CD8-positive, alpha-beta memory T cell (primary cell): Measurements from ENCODE around the gene SPTA1. TPM values are rescaled to one million over a fixed set of nuclear protein-coding genes. Genes with fewer than 3 reads are reported as not detected.
"Not testable (repeated sequence)": the region's sequence is repeated elsewhere in the genome, so short reads cannot be mapped to it uniquely, and the experiment has no call there.

Experiments used
- CTCF ChIA-PET: fragments of 350-600 bp; sonication (Branson Sonifier 250); formaldehyde crosslinking; loops from one replicate; lab custom pipeline; 2021; ENCODE audit warnings: antibody characterized with exemption; lab: Charles Lee
- POLR2A ChIA-PET: fragments of 350-600 bp; sonication (Branson Sonifier 250); formaldehyde crosslinking; loops from one replicate; lab custom pipeline; 2021; ENCODE audit warnings: antibody characterized with exemption; lab: Charles Lee
- DNase-seq, 5 donors: peaks; one replicate each; pipeline versions ENCODE4 v3.0.0 to v3.0.0-alpha.2; 2020 to 2022; ENCODE audit warnings: mixed read lengths in 1 of 5
- H3K27ac ChIP-seq: one replicate; pipeline ENCODE4 v1.7.0; 2013; ENCODE audit warnings: low read depth, mild to moderate bottlenecking, low read length, moderate library complexity
- H3K27me3 ChIP-seq: 2 replicates; pipeline ENCODE4 v1.7.0; 2013; ENCODE audit warnings: low read length, mild to moderate bottlenecking; ENCODE audit not compliant: insufficient read depth, poor library complexity, severe bottlenecking
- H3K36me3 ChIP-seq: 2 replicates; pipeline ENCODE4 v1.7.0; 2013; ENCODE audit warnings: mild to moderate bottlenecking, low read length, moderate library complexity; ENCODE audit not compliant: insufficient read depth
- H3K4me1 ChIP-seq: 2 replicates; pipeline ENCODE4 v1.7.0; 2013; ENCODE audit warnings: mild to moderate bottlenecking, low read length, moderate library complexity; ENCODE audit not compliant: insufficient read depth
- H3K4me3 ChIP-seq: 2 replicates; pipeline ENCODE4 v1.7.0; 2013; ENCODE audit warnings: mild to moderate bottlenecking, low read length
- H3K9me3 ChIP-seq: 2 replicates; pipeline ENCODE4 v1.7.0; 2013; ENCODE audit warnings: mild to moderate bottlenecking, low read length
- H3K27ac Mint-ChIP-seq, 8 donors: one replicate each; pipeline ENCODE4 v1.8.0; 2020 to 2021; ENCODE audit warnings: mixed read lengths in 8 of 8, mild to moderate bottlenecking in 6 of 8, inconsistent platforms in 3 of 8, moderate library complexity in 3 of 8
- H3K27me3 Mint-ChIP-seq, 2 donors: one replicate each; pipeline ENCODE4 v1.8.0; 2020 to 2021; ENCODE audit warnings: mixed read lengths in 2 of 2, mild to moderate bottlenecking in 1 of 2, moderate library complexity in 1 of 2
- H3K36me3 Mint-ChIP-seq, 3 donors: one replicate each; pipeline ENCODE4 v1.8.0; 2020 to 2021; ENCODE audit warnings: mixed read lengths in 3 of 3, inconsistent platforms in 1 of 3, mild to moderate bottlenecking in 1 of 3
- H3K4me1 Mint-ChIP-seq, 3 donors: one replicate each; pipeline ENCODE4 v1.8.0; 2020 to 2021; ENCODE audit warnings: mixed read lengths in 3 of 3, inconsistent platforms in 1 of 3, mild to moderate bottlenecking in 1 of 3
- H3K4me3 Mint-ChIP-seq, 7 donors: one replicate each; pipeline ENCODE4 v1.8.0; 2020 to 2021; ENCODE audit warnings: mixed read lengths in 7 of 7, mild to moderate bottlenecking in 6 of 7, moderate library complexity in 4 of 7, inconsistent platforms in 2 of 7
- H3K9me3 Mint-ChIP-seq, 5 donors: one replicate each; pipeline ENCODE4 v1.8.0; 2020 to 2022; ENCODE audit warnings: mixed read lengths in 5 of 5, mild to moderate bottlenecking in 3 of 5, moderate library complexity in 2 of 5, inconsistent platforms in 1 of 5
- polyA plus RNA-seq: library from polyadenylated mRNA; unstranded; fragments of 300-500 nt; fragmentation: Illumina TruSeq; gene quantifications from one replicate; pipeline ENCODE4 v1.2.3, GENCODE V29; 2021
- total RNA-seq, 2 experiments: library from RNA; stranded (reverse); gene quantifications; one replicate each; pipeline ENCODE4 v1.2.3, GENCODE V29; 2021

SPTA1 gene
- total and polyA plus RNA-seq, 3 experiments from 2014 or later, result not detected

DNA sequence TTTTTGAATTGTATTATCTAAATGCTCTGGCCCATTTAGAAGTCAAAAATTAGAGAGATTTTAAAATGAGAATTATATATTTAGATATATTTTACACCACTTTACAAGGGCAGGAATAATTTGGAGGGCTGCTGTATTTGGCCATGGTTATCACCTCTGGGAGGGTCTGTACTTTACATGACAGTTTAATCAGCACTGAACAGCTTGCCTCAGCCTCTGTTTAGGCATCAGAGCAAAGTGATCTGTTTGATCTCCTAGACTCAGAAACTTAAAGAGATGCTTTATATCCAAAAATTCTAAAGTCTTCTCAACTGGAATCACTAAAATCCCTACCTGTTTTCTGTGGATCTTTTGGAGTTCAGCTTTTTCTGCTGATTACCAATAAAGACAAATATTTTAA lies 5.4 kb upstream of the SPTA1 start:
- ChIA-PET POLR2A (no interaction called here), CTCF (no interaction called here)
- H3K36me3 Mint-ChIP-seq, result no peaks in the 10 kb centered on the region
- no peak overlapping the region for H3K4me3 ChIP-seq
- H3K27me3 Mint-ChIP-seq, result peaks cover 12 to 37% of the 10 kb centered on the region in 2 donors
- H3K27ac ChIP-seq, result no peak overlapping the region
- no peak for DNase-seq
- no peak overlapping the region for H3K4me3 Mint-ChIP-seq
- H3K4me1 Mint-ChIP-seq, result no peaks in the 10 kb centered on the region
- no peaks in the 10 kb centered on the region for H3K36me3 ChIP-seq
- H3K9me3 ChIP-seq, result no peaks in the 10 kb centered on the region
- no peaks in the 10 kb centered on the region for H3K4me1 ChIP-seq
- H3K27me3 ChIP-seq, result no peaks in the 10 kb centered on the region
- no peak overlapping the region for H3K27ac Mint-ChIP-seq
- peaks cover 0 to 3% (median 0%) of the 10 kb centered on the region in 5 donors for H3K9me3 Mint-ChIP-seq

- H3K36me3 Mint-ChIP-seq, H3K27ac Mint-ChIP-seq, H3K27me3 ChIP-seq, H3K4me3 Mint-ChIP-seq, H3K4me1 Mint-ChIP-seq, CTCF ChIA-PET, H3K9me3 Mint-ChIP-seq, POLR2A ChIA-PET, H3K27ac ChIP-seq, H3K4me1 ChIP-seq, H3K9me3 ChIP-seq, H3K36me3 ChIP-seq, H3K4me3 ChIP-seq, DNase-seq: not testable (repeated sequence)
- peaks cover 16 to 41% of the 10 kb centered on the region in 2 donors for H3K27me3 Mint-ChIP-seq
These were observed 4.6 kb upstream of the SPTA1 start for GRCh38 chr1:158691149-158691548.

DNA sequence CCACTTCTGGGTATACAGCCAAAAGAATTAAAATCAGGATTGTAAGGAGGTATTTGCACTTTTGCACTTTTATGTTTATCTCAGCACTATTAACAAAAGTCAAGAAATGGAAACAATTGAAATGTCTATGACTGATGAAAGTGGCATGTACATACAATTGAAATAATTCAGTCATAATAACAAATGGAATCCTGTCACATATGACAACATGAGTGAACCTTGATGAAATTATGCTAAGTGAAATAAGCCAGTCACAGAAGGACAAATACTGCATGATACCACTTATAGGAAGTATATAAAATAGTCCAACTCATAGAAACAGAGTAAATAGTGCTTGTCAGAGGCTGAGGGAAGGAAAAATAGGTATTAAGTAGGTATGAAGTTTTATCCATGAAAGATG lies 3.4 kb upstream of the SPTA1 start:
- ChIA-PET CTCF (no interaction called here), POLR2A (no interaction called here)
- DNase-seq, result no peak
- H3K36me3 ChIP-seq, result no peaks in the 10 kb centered on the region
- Mint-ChIP-seq H3K27me3 (peaks cover 14 to 39% of the 10 kb centered on the region in 2 donors), H3K9me3 (peaks cover 0 to 3% (median 0%) of the 10 kb centered on the region in 5 donors), H3K4me1 (no peaks in the 10 kb centered on the region), H3K4me3 (no peak overlapping the region), H3K36me3 (no peaks in the 10 kb centered on the region), H3K27ac (no peak overlapping the region)
- H3K27ac ChIP-seq, result no peak overlapping the region
- H3K27me3 ChIP-seq, result peaks cover 4% of the 10 kb centered on the region
- no peak overlapping the region for H3K4me3 ChIP-seq
- H3K4me1 ChIP-seq, result no peaks in the 10 kb centered on the region
- no peaks in the 10 kb centered on the region for H3K9me3 ChIP-seq

DNA sequence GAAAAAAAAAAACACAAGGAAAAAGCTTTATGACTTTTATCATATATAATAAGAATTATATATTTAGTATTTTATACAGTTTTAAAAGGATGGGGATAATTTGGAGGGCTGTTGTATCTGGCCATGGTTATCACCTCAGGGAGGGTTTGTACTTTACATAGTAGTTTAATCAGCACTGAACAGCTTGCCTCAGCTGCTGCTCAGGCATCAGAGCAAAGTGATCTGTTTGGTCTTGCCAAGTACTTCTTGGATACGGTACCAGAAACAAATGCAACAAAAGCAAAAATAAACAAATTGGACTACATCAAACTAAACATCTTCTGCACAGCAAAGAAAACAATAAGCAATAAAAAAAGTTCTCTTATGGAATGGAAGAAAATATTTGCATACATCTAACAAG lies 2.6 kb upstream of the SPTA1 start:
- ChIA-PET POLR2A (no interaction called here), CTCF (no interaction called here)
- H3K4me1 ChIP-seq, result no peaks in the 10 kb centered on the region
- Mint-ChIP-seq H3K27ac (no peak overlapping the region), H3K4me1 (no peaks in the 10 kb centered on the region), H3K36me3 (no peaks in the 10 kb centered on the region), H3K27me3 (peaks cover 13 to 40% of the 10 kb centered on the region in 2 donors), H3K9me3 (peaks cover 0 to 3% (median 0%) of the 10 kb centered on the region in 5 donors), H3K4me3 (no peak overlapping the region)
- no peaks in the 10 kb centered on the region for H3K9me3 ChIP-seq
- no peaks in the 10 kb centered on the region for H3K36me3 ChIP-seq
- H3K4me3 ChIP-seq, result no peak overlapping the region
- no peak for DNase-seq
- no peak overlapping the region for H3K27ac ChIP-seq
- peaks cover 4% of the 10 kb centered on the region for H3K27me3 ChIP-seq

DNA sequence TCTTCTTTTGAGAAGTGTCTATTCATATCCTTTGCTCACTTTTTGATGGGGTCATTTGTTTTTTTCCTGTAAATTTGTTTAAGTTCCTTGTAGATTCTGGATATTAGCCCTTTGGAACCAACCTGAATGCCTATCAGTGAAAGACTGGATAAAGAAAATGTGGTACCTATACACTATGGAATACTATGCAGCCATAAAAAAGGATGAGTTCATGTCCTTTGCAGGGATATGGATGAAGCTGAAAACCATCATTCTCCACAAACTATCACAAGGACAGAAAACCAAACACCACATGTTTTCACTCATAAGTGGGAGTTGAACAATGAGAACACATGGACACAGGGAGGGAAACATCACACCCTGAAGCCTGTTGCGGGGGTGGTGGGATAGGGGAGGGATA lies 1.8 kb upstream of the SPTA1 start:
- H3K27me3 ChIP-seq, CTCF ChIA-PET, H3K9me3 Mint-ChIP-seq, H3K4me1 ChIP-seq, H3K4me3 Mint-ChIP-seq, H3K27ac ChIP-seq, H3K4me1 Mint-ChIP-seq, H3K4me3 ChIP-seq, H3K27ac Mint-ChIP-seq, DNase-seq, H3K36me3 ChIP-seq, H3K9me3 ChIP-seq, H3K36me3 Mint-ChIP-seq, POLR2A ChIA-PET: not testable (repeated sequence)
- H3K27me3 Mint-ChIP-seq, result peaks cover 13 to 47% of the 10 kb centered on the region in 2 donors

DNA sequence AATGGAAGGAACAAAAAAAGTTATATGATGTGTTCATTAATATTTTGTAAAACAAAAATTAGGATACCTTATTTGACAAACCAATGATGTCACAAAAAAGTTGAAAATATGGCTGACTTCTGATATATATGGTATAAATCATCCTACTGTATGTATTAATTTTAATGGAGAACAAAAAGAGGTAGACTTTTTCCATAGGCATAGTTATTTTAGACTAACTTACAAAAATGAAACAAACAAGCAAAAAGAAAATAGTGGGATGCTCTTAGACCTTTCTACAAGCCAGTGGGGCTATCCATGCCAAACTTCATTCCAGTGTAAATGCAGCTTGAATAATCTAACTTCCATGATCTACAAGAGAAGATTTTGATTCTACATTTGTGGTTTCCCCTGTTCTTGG lies 522 bp upstream of the SPTA1 start:
- no peak for DNase-seq
- H3K27me3 Mint-ChIP-seq, result peaks cover 15 to 55% of the 10 kb centered on the region in 2 donors

GRCh38 chr1:158685085-158685484 lies 1.4 kb downstream of the SPTA1 start:
- Histone ChIP-seq H3K27me3 (peaks cover 4% of the 10 kb centered on the region), H3K9me3 (no peaks in the 10 kb centered on the region), H3K36me3 (no peaks in the 10 kb centered on the region), H3K4me3 (no peak overlapping the region), H3K4me1 (no peaks in the 10 kb centered on the region), H3K27ac (peak overlapping the region; percentile 70)
- H3K36me3 Mint-ChIP-seq, result no peaks in the 10 kb centered on the region
- CTCF ChIA-PET, result no interaction called here
- no peak overlapping the region for H3K4me3 Mint-ChIP-seq
- peaks cover 0 to 3% (median 0%) of the 10 kb centered on the region in 5 donors for H3K9me3 Mint-ChIP-seq
- DNase-seq, result no peak
- POLR2A ChIA-PET, result no interaction called here
- no peaks in the 10 kb centered on the region for H3K4me1 Mint-ChIP-seq
- H3K27ac Mint-ChIP-seq, result no peak overlapping the region
- H3K27me3 Mint-ChIP-seq, result peaks cover 15 to 58% of the 10 kb centered on the region in 2 donors

More for the DNA sequence above, 522 bp upstream of the SPTA1 start:
- peaks cover 4% of the 10 kb centered on the region for H3K27me3 ChIP-seq
- H3K27ac ChIP-seq, result peak overlapping the region; percentile 70
- Mint-ChIP-seq H3K9me3 (peaks cover 0 to 3% (median 0%) of the 10 kb centered on the region in 5 donors), H3K27ac (no peak overlapping the region), H3K4me1 (no peaks in the 10 kb centered on the region), H3K36me3 (no peaks in the 10 kb centered on the region), H3K4me3 (no peak overlapping the region)
- ChIA-PET POLR2A (no interaction called here), CTCF (no interaction called here)
- H3K4me1 ChIP-seq, result no peaks in the 10 kb centered on the region
- H3K9me3 ChIP-seq, result no peaks in the 10 kb centered on the region
- no peak overlapping the region for H3K4me3 ChIP-seq
- H3K36me3 ChIP-seq, result no peaks in the 10 kb centered on the region

GRCh38 chr1:158681606-158682005 lies 4.9 kb downstream of the SPTA1 start:
- no peaks in the 10 kb centered on the region for H3K36me3 Mint-ChIP-seq
- no peak overlapping the region for H3K4me3 Mint-ChIP-seq
- peaks cover 9 to 49% of the 10 kb centered on the region in 2 donors for H3K27me3 Mint-ChIP-seq
- DNase-seq, result no peak
- peaks cover 4% of the 10 kb centered on the region for H3K27me3 ChIP-seq
- H3K36me3 ChIP-seq, result no peaks in the 10 kb centered on the region
- no peaks in the 10 kb centered on the region for H3K9me3 ChIP-seq
- no peaks in the 10 kb centered on the region for H3K4me1 Mint-ChIP-seq
- H3K27ac ChIP-seq, result no peak overlapping the region
- no peak overlapping the region for H3K4me3 ChIP-seq
- no peaks in the 10 kb centered on the region for H3K9me3 Mint-ChIP-seq
- no peak overlapping the region for H3K27ac Mint-ChIP-seq
- CTCF ChIA-PET, result no interaction called here
- H3K4me1 ChIP-seq, result no peaks in the 10 kb centered on the region
- POLR2A ChIA-PET, result no interaction called here

DNA sequence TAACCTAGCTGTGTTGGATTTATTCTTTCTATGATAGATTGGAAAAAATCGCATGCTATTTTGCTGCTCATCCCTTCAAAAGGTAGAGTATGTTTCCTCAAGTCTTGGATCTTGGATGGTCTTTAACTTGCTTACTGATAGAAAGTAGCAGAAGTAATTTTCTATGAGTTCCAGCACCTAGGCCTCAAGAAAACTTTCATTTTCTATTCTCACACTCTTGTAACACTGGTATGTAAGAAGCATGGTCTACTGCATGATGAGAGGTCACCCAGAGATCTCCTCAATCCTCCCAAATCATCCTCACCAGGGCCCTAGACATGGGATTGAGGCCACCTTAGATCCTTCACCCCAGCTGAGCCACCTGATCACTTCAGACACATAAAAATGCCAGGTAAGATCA lies 7.2 kb downstream of the SPTA1 start:
- H3K4me1 ChIP-seq, result no peaks in the 10 kb centered on the region
- Mint-ChIP-seq H3K27ac (no peak overlapping the region), H3K9me3 (no peaks in the 10 kb centered on the region), H3K4me1 (peaks cover 0 to 4% (median 3%) of the 10 kb centered on the region in 3 donors), H3K4me3 (no peak overlapping the region), H3K36me3 (no peaks in the 10 kb centered on the region), H3K27me3 (peaks cover 5 to 34% of the 10 kb centered on the region in 2 donors)
- no peak for DNase-seq
- H3K4me3 ChIP-seq, result no peak overlapping the region
- ChIA-PET POLR2A (no interaction called here), CTCF (no interaction called here)
- H3K27me3 ChIP-seq, result no peaks in the 10 kb centered on the region
- H3K27ac ChIP-seq, result no peak overlapping the region
- H3K36me3 ChIP-seq, result no peaks in the 10 kb centered on the region
- no peaks in the 10 kb centered on the region for H3K9me3 ChIP-seq
